GM21515 (cell line): ENCODE data around the gene CHTF8.

Source experiments
- ATAC-seq: cut with Tn5 transposase; IDR thresholded peaks from one replicate; pipeline ENCODE4 v1.9.1; 2021; ENCODE audit not compliant: unreplicated experiment

CHTF8 gene

DNA sequence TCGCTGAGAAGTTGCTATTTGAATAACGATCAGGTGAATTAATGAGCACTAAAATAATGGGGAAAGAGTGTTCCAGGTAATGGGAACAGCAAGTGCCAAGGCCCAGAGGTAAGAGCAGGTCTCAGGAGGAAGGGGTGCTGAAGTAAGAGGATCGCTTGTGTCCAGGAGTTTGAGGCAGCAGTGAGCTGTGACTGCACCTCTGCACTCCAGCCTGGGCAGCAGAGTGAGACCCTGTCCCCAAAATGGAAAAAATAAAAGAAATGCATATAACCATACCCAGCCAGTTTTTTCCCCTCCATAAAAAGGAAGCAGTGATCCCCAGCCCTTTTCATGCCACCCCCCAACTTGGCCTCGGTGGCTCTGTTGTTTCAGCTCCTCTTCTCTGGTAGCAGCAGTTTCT lies 43.7 kb downstream of the CHTF8 start:
- ATAC-seq, result no peak

DNA sequence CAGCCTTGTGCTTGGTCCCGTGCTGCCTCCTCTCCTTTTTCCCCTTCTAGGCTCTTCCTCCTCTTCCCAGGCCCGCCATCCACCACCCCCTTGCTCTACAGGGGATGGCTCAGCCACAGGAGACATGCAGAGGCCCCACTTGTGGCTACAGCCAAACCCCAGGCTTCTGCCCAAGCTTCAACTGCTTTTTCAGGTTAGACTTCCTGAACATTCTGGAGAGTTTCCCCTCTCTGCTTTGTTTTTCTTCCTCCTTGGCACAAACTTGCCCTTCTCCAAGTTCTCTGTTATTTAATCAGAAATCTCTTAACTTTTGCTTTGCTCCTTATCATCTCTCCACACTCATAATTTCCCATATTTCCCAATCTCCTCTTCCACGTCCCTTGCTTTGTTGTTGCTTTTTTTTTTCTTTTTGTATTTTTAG lies 45.2 kb downstream of the CHTF8 start:
- ATAC-seq, result no peak

DNA sequence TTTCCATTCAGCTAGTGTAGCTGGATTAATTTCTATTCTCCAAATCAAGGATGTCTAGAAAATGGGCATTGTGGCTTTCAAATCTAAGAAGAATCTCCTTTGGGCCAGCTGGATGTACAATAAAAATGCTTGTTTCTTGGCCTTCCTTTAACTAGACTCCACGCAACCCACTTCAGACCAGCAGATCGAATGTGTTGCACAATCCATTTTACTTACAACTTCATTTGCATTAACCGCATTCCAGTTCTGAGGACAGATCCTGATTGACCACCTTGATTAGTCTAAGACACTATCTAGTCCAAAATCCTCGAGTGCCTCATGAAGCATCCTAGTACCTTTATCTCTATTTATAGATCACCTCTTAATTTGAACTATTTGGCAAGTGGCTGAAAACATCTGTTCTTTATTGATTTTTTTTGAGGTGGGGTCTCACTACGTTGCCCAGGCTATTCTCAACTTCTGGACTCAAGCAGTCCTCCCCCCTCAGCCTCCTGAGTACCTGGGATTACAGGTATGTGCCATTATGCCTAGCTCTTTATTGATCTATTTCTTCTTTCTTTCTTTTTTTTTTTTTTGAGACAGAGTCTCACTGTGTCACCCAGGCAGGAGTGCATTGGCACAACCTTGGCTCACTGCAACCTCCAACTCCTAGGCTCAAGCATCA lies 47.2 kb downstream of the CHTF8 start:
- ATAC-seq, result no peak

DNA sequence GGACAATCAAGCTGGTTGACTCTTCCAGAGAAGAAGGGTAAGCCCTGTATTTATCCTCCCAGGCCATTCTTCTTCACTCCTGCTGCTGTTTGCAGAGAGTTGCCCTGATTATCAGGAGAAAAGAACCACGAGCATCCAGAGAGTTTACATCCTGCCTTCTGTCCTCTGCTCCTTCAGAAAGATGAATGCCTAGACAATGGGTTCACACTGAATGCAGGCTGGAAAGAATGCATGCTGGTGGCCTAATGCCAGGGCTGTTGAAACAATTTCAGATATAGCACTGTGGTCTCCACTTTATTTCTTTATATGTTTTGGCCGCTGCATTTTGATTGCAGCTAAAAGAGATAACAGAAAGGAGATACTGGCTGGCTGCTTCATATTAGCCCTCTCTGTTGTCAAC lies 48.1 kb downstream of the CHTF8 start:
- ATAC-seq, result no peak

DNA sequence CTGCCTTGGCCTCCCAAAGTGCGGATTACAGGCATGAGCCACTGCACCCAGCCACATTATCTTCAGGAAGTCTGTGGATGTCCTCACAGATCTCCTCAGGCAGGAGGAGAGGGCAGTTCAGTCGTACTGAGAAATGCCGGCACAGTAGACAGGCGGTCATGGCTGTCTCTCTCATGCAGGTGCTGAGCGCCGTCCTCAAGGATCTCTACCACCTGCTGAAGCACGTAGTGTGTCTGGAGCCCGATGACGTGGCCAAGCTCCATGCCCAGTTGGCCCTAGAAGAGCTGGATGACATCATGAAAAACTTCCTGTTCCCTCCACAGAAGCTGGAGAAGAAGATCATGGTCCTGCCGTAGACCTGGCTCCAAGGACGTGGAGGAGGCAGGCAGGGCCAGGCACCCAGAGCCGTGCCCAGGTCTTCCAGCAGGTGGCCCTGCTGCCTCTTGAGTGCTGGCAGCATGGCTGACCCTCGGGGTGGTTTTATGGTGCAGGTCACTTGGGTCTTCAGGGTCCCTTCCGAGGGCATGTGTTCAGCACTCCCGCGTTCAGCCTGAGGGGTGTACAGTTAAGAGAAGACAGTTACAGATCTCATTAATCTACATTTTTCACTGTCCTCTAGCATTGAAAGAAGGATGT lies 49.0 kb downstream of the CHTF8 start:
- no peak for ATAC-seq

DNA sequence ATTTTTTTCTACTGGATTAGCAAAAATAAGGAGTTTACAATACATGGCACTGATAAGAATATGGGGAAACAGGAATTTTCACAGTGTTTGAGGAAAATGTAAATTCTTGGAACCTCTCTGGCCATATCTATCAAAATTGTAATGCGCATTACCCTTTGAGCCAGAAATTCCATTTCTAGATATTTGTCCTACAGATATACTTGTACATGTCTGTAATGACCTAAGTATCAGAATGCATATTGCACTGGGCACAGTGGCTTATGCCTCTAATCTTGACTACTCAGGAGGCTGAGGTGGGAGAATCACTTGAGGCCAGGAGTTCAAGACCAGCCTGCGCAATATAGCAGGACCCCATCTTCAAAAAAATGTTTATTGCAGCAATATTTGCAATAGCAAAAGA lies 52.7 kb downstream of the CHTF8 start:
- no peak for ATAC-seq

DNA sequence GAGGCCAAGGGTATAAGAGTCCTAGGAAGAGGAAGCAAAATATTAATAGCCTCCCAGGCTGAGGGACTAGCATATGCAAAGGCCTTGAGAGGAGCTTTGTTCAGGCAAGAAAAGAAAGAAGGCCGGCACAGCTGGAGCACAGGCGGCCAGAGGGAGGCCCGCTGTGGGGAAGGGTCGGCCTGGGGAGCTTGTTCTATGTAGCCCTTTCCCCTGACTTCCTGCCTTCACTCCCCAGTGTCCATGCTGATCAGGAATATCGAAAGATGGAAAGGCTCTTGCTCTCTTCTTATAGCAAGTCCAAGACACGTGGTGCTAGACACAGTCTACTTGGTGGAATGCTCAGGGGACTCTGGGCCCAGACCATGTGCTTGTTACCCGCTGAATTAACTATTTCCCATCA lies 54.3 kb downstream of the CHTF8 start:
- no peak for ATAC-seq

DNA sequence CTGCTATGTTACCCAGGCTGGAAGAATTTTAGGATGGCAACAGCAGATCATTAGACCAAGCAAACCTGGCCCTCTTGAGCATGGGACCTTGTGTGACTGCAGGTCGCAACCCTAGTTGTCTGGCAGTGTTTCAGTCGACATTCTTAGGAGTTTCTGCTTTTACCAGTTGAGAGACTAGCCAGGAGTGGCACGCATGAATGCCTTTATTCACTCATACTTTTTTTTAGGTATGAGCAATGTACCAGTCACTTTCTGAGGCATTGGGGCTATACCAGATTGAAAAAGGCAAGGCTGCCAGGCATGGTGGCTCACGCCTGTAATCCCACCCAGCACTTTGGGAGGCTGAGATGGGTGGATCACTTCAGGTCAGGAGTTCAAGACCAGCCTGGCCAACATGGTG lies 55.1 kb downstream of the CHTF8 start:
- ATAC-seq, result no peak

DNA sequence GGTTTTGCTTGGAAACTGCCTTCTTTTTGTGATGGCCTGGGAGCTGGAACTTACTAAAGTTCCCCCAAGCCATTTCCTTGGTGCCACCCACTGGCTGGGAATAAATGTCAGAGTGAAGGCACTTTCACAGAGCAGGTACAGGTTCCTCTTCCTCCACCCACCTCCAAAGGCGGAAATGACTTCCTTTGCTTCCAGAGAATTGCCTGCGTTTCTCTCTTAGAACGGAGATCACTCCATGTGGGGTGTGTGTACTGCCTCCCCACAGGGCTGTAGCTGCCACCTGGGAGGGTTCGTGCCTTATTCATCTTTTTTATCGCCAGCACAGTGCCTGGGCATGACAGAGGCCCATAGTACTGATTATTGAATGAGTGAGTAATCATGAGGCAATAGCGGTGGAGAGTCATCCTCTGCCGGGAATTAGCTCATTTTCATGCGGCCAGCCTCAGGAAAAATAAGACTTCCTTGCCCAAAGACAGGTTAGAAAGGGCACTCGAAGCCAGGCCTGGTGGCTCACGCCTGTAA lies 59.1 kb downstream of the CHTF8 start:
- no peak for ATAC-seq

DNA sequence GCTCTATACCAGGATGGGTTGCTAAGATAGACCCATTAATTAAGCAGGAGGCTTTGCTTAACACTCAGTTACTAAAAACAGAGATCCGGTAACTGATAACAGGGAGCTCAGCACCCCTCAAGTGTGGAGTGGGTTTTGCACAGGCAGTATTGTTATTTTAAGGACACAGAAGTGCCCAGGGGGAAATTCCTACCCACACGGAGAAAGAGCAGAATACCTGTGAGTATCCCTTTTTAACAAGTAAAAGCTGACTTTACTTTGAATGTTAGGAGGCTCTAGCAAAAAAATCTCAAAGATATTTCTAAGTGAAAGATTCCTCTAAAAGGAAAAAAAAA lies 59.8 kb downstream of the CHTF8 start:
- no peak for ATAC-seq

DNA sequence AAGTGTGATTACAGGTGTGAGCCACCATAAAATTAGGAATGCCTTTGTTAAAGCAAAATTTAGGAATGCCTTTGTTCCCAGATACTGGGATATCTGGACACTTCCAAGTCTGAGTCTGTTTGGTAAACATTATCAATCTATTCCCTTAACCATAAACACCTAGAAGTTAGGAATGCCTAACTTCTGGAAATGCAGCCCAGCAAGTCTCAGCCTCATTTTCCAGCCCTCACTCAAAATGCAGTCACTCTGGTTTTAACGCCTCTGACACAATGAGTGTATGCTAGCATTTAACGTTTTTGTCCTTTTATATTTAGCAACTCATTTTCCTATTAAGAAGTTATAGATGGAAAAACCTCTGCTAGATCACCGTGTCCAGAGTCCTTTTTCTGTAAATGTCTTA lies 61.4 kb downstream of the CHTF8 start:
- ATAC-seq, result no peak

DNA sequence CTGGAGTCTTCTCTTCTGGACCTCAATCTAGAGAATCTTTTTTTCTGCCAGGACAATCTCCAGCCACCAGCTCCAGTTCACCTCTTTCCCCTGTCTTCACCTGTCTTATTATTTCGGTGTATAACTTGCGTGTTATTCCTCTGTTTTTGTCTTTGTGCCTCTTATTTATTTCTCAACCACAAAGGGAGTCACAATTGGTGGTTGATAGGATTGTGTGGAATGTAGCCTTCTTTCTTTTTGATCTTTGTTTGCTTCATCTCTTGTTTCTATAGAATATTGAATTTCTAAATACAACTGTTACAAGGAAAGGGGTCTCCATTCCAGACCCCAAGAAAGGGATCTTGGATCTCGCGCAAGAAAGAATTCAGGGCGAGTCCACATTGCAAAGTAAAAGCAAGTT lies 62.9 kb downstream of the CHTF8 start:
- no peak for ATAC-seq
